ENCODE measurements around the gene RTN1.

Gene RTN1

DNA sequence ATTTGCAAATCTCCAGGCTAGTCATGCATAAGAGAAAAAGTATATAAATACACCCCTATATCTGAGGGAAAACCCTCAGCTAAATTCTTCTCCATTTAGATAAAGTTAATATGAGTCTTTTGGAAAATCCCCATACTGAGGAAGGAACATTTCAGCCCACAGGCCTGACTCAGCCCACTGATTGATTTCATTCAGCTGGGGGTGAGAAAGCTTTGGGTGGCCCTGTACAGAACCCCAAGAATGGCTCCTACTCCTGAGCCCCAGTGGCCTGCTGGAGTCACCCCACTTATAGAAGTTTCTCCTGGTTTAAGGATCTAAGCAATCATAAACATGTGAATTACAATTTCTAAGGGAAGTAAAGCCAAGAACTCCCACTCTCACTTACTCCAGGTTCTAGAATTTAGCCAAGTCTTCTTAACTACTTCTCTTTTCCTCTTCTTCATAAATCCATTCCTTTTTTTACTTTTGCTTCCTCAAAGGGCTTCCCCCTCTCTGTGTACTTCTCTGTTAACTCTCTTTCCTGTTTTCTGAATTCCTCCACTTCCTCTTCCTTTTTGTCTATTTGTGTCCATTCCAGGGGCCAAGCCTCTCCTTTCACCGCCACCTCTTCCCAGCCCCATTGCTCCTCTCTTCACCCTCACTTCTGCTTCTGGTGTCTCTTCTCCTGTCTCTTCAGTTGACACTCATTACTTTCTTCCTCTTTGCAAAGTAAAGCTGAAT is 21.0 kb downstream of the RTN1 start:
- DNase-seq (ENCODE audit: low spot score): no peak

DNA sequence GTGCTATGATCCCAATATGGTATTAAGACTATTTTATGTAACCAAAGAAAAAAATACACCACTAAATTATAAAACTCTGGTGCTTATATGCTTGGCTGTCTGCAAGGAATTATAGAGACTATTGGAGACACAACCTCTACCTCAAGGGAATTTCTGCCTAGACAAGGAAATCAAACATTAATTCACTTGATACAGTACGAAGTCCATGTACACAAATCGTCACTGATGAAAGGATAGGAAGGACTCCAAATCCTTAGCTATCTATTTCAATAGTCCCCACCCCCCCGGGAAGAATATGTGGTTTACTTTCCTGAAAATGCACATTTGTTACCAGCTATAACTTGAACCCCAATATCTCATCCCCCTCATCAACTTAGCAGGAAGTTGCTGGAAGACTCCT is 21.9 kb downstream of the RTN1 start:
- no peak for DNase-seq (ENCODE audit: low spot score)

DNA sequence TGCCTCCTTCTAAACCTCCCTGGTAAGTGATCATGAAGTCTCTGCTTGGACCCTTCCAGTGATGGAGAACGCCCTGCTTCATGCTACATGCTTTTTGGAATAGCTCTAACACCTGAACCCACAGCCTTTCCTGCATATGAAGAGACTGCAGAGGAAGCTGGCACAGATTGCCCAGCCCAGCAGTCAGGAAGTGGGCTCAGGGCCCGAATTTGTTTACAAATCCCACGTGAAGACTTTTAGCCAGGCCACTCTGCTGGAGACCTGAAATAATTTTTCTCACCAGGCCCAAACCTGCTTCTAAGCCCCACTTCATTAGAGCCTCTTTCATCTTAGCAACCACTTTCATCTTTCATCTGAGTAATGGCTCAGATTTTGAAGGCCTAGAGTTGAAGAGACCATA is 22.9 kb downstream of the RTN1 start:
- DNase-seq (ENCODE audit: low spot score): no peak

DNA sequence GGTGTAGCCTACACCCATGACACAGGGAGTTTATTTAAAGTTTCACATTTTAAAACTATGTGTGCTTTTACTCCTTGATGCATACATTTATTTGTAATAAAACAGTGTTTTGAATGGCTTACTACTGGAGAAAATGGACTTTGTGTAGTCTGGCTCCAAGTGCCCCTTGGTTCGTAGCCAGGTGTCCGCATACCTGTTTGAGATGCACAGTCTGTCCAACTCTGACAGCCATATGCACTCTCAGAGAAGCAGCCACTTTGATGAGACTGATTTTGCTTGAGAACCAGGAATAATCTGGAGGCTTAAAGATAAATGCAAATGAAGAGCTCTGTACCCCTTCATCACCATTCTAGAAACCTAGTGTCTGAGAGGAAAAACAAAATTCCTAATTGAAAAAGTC is 24.0 kb downstream of the RTN1 start:
- no peak for DNase-seq (ENCODE audit: low spot score)

GRCh38 chr14:59845245-59845644 is 25.3 kb downstream of the RTN1 start:
- DNase-seq (ENCODE audit: low spot score): no peak

DNA sequence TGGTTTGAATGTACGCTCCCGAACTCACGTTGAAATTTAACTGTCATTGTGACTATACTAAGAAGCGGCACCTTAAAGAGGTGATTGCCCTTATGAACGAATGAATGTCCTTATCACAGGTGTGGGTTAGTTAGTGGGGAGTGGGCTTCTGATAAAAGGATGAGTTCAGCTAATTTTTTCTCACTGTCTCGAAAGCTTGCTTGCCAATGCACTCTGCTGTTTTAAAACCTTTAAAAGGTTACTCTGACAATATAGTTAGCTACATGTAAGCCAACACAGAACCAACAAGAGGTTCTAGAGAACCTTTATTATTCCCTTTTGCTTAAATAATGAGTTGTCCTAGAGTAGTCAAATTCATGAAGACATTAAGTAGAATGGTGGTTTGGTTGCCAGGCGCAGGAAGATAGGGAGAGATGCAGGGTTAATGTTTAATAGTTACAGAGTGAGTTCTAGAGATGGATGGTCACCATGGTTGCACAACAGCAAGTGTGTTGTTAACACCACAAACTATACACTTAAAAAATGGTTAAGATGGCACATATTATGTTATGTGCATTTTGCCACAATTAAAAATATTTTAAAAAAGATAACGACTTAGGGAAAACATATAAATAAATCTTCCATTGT is 26.3 kb downstream of the RTN1 start:
- DNase-seq (ENCODE audit: low spot score): no peak

DNA sequence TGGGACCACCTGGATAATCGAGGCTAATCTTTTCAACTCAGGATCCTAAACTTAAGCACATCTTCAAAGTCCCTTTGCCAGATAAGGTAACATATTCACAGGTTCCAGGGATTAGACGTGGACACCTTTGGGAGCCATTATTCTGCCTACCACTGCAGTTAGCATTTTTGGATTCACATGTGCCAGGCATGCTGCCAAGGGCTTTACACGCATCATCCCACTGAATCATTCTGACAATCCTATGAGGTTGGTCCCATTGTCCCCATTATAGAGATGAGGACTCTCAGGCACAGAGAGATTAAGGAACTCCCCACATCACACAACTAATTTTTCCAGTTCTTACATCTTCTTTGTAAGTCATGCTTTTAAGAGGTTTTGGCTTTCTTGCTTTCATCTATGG is 34.5 kb downstream of the RTN1 start:
- no peak for DNase-seq (ENCODE audit: low spot score)

- DNase-seq (ENCODE audit: low spot score): no peak
Measured at GRCh38 chr14:59832653-59833294, 37.8 kb downstream of the RTN1 start.

GRCh38 chr14:59831121-59831730 is 39.4 kb downstream of the RTN1 start:
- no peak for DNase-seq (ENCODE audit: low spot score)

DNA sequence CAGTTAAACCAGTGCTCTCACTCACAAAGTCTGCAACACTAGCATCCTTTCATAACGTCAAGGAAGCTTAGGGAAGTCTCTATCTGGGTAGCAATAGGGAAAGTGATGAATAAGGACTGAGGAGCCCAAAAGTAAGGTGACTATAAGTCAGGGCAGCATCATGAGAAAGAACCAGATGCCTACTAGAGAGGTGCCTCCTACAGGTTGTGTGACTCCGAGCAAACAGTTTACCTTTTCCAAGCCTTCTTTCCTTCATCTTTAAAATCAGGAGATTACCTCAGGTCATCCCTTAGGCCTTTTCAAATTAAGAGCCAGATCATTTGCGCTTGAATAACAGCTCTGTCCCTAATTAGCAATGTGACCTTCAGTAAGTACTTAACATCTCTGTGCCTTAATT is 40.2 kb downstream of the RTN1 start:
- no peak for DNase-seq (ENCODE audit: low spot score)

DNA sequence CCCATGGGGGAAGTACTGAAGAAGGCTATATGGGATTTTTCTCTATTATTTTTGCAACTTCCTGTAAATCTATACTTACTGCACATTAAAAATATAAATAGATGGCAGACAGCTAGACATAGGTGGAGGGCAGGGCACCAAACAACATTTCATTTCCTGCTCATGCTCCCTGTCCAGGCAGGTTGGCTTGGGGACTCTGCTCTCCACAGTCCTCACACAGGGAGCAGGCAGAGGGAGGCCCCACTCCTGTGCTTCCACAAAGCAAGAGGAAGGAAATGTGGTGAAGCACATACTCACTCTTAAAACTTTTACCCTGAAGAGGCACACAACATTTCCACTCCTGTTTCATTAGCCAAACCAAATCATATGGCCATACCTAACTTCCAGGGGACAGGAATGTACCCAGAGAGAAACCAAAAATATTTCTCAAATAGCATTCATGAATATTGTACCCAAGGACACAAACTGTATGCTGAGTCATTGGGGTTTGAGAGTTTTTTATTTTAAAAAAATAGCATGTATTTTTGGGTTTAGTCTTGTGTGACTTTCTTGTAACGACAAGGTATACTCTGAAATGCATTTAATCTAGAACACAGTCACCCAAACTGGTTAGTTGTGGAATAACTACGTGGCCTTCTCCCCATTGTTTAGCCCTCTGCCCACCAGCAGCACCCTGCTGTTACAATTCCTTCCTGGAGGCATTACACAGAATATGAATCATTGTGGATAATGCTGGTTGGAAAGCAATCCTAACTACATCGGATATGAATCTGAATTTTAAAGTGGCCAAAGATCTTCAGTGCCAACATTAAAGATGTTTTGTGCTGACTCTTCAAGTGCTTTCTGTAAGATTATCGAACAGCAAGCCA is 40.9 kb downstream of the RTN1 start:
- no peak for DNase-seq (ENCODE audit: low spot score)

GRCh38 chr14:59828276-59828675 is 42.3 kb downstream of the RTN1 start:
- no peak for DNase-seq (ENCODE audit: low spot score)

- no peak for DNase-seq (ENCODE audit: low spot score)
Measured at GRCh38 chr14:59827401-59827800, 43.2 kb downstream of the RTN1 start.

DNA sequence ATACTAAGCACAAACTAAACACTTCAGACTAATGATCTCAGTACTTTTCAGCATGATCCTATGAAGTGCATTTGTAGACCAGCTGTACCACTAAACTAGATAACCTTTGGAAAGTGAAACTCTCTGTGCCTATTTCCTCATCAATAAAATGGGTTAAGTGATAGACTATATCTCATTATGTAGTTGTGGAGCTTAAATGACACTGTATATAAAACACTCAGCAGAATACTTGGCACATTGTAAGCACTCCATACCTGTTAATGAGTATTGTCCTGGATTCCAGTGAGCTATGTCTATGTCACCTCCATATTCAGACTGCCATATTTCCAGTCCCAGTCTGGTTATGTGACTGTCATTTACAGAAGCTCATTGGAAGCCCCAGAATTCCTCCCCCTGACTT is 44.4 kb downstream of the RTN1 start:
- DNase-seq (ENCODE audit: low spot score): no peak

DNA sequence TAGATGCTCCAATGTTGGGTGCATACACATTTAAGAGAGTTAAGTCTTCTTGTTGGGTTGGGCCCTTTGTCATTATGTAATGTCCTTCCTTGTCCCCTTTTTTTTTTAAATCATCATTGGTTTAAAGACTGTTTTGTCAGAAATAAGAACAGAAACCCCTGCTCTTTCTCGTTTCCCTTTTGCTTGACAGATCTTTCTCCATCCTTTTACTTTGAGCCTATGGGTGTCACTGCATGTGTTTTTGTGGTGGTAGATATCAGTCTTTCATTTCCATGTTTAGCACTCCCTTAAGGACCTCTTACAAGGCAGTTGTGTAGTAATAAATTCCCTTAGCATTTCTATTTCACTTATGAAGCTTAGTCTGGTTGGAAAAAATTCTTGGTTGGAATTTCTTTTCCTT is 47.4 kb downstream of the RTN1 start:
- no peak for DNase-seq (ENCODE audit: low spot score)

GRCh38 chr14:59819446-59820088 is 51.0 kb downstream of the RTN1 start:
- no peak for DNase-seq (ENCODE audit: low spot score)

DNA sequence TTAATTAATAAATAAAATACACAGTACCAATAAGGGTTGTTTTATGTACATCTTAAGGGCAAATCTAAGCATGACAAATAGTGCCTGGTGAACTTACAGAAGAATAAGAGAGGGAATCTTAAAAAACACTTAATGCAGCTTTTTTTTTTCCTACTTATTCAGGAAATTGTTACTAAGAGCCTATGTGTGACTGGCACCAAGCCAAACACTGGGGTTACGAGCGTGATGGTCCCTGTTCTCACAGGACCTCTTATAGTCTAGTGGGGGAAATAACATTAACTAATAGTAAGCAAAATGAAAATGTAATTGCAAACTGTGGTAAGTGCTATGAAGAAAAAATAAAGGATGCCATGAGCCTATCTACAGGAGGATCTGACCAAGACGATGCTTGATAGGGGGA is 53.6 kb downstream of the RTN1 start:
- no peak for DNase-seq (ENCODE audit: low spot score)

- no peak for DNase-seq (ENCODE audit: low spot score)
Measured at GRCh38 chr14:59814988-59815387, 55.6 kb downstream of the RTN1 start.

- no peak for DNase-seq (ENCODE audit: low spot score)
Measured at GRCh38 chr14:59811815-59812214, 58.8 kb downstream of the RTN1 start.

GRCh38 chr14:59811073-59811472 is 59.5 kb downstream of the RTN1 start:
- no peak for DNase-seq (ENCODE audit: low spot score)

- no peak for DNase-seq (ENCODE audit: low spot score)
Measured at GRCh38 chr14:59803052-59803540, 67.5 kb downstream of the RTN1 start.

- DNase-seq (ENCODE audit: low spot score): no peak
Measured at GRCh38 chr14:59788176-59788575, 82.4 kb downstream of the RTN1 start.
